HG03045 (cell line): ENCODE results near the gene TAT.
A peak's percentile ranks its signal among the peaks of the same experiment; 100 is the strongest.
"Not testable (repeated sequence)": the region's sequence is repeated elsewhere in the genome, so short reads cannot be mapped to it uniquely, and the experiment has no call there.

Experiments
- ATAC-seq: cut with Tn5 transposase; IDR thresholded peaks from one replicate; pipeline ENCODE4 v1.9.1; 2021; ENCODE audit warnings: mild to moderate bottlenecking, moderate library complexity; ENCODE audit not compliant: unreplicated experiment

Gene TAT

DNA sequence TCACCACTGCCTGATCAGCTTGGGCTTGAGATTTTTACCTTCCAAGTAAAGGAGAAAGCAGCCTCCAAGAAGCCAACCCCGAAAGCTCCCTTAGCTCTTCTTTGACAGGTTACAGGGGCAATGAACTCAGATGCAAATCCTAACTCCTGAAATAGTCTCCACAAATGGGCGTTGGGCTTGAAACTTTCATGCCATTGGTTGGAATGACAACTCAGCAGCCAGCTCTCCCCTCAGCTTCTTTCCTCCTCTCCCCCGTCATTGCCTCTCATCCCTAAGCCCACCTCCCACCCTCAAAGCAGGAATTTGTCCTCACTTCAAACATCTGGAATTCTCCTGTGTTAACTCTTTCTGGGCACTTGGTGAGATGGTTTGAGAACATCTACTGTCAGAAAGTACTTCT is at the start of gene TAT:
TAT (minus strand) TSS at position 122 of the 400 bp plus-strand sequence. CDS start 677 bp downstream, outside the sequence.
- no peak for ATAC-seq

DNA sequence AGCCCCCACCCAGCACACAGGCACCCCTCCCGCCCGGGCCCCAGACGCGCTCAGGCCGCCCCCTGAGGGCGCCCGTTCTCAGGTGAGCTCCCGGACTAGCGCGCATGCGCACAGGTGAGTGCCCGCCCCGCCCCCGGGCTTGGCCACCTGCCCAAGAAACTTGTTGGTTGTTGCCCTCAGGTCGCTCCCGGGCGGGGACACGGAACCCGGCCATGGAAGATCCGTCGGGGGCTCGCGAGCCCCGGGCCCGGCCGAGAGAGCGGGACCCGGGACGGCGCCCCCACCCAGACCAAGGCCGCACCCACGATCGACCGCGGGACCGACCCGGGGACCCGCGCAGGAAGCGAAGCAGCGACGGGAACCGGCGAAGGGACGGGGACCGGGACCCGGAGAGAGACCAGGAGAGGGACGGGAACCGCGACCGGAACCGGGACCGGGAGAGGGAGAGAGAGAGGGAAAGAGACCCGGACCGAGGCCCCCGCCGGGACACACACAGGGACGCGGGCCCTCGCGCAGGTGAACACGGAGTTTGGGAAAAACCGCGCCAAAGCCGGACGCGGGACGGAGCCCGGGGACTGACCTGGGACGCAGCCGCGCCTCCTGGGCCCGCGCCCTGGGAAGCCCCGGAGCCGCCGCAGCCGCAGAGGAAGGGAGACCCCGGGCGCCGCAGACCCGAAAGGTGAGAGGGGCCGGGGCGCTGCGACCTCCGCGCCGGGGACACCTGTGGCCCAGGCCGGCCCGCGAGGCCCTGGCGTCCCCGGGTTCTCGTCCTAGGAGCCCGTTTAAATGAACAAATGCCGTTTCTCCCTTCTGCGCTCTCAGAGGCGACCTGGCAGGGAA is 49.3 kb upstream of the TAT start, which contains the start of gene MARVELD3:
MARVELD3 (plus strand) TSS at position 167 of the 840 bp plus-strand sequence; CDS start at position 213, 46 bp downstream.
- no peak for ATAC-seq

DNA sequence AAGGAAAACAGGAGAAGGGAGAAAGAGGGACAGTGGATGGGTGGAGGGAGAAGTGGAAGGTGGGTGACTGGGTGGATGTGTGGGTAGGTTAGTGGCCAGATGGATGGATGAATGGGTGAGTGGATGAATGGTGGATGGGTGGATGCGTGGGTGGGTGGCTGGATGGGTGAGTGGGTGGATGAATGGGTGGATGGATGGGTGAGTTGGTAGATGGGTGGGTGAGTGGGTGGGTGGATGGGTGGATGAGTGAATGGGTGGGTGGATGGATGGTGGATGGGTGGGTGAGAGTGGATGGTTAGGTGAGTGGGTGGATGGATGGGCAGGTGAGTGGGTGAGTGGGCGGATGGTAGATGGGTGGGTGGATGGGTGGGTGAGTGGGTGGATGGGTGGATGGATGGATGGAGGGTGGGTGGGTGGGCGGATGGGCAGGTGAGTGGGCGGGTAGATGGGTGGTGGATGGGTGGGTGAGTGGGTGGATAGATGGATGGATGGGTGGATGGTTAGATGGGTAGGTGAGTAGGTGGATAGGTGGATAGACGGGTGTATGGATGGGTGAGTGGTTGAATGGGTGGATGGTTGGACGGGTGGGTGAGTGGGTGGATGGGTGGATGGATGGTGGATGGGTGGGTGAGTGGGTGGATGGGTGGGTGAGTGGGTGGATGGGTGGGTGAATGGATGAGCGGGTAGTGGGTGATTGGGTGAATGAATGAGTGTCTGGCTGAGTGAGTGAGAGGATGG is 48.4 kb upstream of the TAT start:
- no peak for ATAC-seq

DNA sequence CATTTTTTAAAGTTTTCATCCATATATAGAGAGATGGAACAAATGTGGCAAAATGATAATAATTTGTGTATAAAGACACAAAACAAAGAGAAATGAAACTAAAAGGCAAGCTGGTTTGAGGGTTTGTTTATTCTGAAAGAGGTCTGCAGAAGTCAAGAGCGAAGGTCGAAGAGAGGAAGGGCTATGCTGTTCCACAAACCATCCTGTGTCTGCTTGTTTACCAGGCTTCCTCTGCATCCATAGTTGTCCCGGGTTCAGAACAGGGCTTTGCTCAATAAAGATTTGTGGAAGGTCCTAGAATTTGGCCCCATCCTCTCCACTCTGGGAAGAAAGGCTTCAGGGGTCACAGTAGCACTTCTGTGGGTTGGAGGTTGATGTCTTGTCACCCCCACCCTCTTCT is 46.7 kb upstream of the TAT start:
- ATAC-seq: no peak

DNA sequence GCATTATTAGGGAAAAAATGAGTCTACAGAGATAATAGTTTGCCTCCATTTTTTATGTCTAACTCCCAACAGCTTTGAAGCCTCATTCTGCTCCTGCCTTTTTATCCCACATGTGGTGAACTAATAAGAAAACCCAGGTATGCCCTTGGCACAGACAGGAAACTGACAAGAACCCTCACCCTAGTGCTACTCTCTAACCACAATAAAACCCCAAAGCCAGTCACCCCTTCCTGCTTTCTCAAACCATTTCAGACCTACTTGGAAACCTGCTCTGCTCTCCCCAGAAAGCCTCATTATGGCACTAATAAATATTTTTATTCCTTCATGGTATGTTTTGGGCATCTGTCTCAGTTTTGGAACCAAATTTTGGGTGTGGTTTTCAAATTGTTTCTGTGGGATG is 45.2 kb upstream of the TAT start:
- no peak for ATAC-seq

DNA sequence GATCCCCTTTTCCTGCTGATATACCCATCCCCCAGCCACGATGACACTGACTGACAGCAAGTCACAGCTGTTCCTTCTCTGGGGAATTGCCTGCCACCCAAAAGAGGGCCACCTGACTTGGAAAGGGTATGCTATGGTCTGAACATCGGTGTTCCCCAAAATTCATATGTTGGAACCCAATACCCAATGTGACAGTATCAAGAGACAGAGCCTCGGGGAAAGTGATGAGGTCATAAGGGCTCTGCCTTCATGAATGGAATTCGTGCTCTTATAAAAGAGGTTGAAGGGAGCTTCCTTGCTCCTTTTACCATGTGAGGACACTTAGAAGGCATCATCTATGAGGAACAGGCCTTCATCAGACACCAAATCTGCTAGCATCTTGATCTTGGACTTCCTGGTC is 41.5 kb upstream of the TAT start:
- ATAC-seq: no peak

DNA sequence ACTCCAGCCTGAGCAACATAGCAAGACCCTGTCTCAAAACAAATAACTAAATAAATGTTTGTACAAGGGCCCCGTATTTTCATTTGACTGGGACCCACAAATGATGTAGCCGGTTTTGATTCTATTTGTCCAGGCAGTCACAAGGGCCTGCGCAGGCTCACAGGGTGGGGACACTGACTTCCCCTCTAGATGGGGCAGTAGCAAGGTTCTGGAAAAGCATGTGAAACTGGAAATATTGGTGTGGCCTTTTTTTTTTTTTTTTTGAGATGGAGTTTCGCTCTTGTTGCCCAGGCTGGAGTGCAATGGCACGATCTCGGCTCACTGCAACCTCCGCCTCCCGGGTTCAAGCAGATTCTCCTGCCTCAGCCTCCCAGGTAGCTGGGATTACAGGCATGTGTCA is 38.1 kb upstream of the TAT start:
- not testable (repeated sequence) for ATAC-seq

DNA sequence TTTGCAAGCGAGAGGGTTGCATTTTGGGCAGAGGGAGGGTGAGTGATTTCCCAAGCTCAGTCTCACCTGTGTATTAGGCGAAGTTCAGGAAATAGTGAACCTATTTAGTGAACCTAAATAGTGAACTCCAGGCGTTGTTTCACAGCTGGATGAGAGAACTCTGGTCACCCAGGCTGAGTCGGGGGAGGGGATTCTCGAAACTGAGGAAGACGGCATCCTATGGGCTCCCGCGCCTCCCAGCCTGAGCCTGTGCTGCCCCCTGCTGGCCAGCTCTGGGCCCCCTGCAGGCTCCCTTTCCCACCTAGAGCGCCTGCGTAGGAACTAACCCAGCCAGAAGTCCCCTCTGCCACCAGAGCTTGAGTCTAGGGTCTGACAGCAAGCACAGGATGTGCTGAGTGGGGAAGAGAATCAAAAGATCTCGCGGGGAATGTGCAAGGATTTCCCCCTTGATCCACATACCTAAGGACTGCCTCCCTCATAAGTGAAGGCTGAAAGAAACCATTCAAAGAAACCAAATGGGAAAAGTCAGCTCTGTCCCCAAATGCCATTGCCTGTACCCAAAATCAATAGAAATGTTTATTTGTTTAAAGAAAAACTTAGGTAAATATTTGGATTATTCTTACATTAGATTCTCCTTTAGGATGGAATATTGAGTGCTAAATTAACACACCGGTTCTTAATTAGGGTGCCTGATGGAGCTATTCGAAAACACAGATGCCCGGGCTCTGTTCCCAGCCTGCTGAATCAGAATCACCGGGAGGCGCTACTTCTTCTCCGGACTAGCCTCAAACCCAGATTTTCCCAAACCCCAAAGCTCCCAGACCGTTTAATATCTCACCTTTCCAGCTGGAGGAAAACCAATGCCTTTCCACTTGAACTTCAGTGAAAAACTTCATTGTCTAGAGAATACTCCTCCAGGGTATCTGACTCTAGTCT is 34.3 kb upstream of the TAT start:
- peak; percentile 44 for ATAC-seq

DNA sequence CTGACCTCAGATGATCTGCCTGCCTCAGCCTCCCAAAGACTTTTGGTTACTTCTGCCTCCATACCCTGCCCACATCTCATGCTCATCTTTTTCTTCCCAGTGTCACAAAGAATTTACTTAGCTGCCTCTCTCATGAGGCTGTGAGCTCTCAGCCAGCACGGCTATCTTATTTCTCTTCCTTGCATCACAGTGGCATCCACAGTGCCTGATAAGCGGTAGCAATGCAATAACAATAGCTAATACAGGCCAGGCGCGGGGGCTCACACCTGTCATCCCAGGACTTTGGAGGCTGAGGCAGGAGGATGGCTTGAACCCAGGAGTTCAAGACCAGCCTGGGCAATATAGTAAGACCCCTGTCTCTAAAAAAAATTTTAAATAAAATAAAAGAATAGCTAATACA is 33.6 kb upstream of the TAT start:
- ATAC-seq: no peak

DNA sequence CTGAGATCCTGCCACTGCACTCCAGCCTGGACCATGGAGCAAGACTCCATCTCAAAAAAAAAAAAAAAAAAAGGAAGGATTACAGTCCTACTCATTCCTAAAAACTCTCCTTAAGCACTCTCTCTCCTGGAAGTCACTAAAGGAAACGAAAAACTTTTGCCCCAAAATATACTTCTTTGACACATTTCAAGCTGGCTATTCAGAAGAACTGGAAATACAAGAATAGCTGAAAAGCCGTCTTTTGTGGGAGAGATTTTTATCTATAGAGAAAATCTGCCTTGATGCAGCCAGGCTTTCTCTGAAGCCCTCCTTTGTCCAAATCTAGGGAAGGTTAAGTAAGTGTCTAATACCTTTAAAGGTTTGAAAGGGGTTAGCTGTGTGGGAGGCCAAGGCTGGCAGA is 32.2 kb upstream of the TAT start:
- no peak for ATAC-seq

DNA sequence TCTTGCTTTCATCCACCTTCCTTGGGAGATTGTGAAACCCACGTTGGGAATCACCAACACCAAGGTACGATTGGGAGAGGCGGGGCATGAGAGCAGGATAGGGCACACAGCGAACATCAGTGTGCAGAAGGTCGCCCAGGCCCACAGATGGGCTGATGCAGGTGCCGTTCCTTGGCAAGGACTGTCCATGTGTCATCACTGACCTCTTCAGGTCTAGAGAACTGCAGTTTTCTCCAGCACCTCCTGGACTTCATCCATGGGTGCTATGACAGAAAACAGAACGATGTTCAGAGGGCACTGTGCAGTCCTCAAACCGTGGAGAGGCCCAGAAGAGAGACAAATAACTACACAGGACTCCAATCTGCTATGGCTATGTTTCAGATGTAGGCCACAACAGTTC is 23.9 kb upstream of the TAT start:
- no peak for ATAC-seq

DNA sequence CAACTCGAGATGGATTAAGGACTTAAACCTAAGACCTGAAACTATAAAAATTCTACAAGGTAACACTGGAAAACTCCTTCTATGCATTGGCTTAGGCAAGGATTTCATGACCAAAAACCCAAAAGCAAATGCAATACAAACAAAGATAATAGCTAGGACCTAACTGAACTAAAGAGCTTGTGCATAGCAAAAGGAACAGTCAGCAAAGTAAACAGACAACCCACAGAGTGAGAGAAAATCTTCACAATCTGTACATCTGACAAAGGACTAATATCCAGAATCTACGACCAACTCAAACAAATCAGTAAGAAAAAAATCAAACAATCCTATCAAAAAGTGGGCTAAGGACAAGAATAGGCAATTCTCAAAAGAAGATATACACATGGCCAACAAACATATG is 21.5 kb upstream of the TAT start:
- not testable (repeated sequence) for ATAC-seq

DNA sequence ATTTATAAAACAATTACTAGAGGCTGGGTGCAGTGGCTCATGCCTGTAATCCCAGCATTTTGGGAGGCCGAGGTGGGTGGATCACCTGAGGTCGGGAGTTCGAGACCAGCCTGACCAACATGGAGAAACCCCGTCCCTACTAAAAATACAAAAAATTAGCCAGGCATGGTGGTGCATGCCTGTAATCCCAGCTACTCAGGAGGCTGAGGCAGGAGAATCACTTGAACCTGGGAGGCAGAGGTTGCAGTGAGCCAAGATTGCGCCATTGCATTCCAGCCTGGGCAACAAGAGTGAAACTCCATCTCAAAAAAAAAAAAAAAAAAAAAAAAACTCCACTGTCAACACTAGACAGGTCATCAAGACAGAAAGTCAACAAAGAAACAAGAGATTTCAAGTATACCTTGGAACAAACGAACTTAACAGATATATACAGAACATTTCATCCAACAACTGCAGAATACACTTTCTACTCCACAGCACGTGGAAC is 18.5 kb upstream of the TAT start:
- ATAC-seq: not testable (repeated sequence)

DNA sequence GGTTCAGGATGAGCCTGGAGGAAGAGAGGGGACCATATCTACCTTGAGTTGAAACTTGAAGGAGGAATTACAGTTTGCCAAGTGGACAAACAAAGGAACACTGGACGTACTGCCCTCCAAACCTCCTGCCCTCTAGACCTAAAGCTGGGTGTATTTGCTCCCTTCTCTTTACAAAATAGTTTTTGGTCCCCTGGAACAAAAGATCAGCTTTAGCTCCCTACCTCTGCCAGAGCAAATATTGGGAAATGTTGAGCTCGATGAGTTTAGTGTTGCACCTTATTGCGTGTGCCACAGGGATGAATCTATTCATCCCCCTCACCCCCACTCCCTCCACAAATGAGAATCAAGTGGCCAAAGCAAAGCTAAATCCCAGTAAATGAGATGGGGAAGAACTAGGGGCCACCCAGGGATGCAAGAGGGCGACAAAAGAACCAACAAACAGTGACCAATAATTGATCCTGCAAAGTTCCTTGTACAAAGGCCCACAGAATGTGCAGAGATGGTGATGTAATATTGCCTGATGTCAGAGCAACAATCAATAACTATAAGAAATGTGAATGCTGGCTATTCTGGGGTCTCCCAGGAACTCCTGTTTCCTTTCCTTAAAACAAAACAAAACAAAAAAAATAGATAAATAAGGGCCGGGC is 17.2 kb upstream of the TAT start:
- ATAC-seq: no peak

DNA sequence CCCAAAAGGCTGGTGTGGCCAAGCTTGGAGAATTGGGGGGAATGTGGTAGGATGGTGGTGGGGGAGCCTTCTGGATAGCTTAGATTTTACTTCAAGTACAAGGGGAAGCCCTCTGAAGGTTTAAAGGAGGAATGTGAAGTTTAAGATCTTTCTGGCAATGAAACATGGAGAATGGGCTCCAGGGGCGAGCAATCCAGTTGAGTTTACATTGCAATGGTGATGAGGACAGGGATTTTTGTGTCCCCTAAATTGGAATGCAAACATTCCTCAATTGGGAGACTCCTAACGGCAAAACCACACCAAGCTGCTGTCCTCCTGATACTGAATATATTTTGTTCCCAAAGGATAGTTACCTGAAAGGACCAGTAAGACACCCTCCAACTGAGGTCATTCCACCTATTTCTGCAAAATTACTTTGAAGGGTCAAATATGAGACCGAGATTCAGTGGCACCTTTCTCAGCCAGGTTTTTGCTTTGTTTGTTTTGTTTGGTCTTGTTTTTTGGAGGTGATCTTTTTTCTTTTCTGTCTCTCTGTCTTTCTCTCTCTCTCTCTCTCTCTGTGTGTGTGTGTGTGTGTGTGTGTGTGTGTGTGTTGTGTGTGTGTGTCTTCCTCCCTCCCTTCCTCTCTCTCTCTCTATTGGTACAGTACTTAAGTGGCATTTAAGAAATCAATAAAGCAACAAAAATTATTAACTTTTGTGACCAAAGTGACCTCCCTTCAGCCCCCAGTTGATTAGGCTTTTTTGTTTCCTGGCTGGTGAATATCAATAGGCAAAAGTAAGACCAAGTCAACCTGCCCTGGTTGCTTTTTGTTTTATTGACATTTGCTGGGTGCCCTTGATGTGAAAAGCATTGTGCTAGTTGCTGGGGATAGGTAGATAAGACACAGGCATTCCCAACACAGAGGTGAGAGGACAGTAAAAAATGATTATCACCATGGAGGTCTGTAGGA is 16.4 kb upstream of the TAT start:
- no peak for ATAC-seq

DNA sequence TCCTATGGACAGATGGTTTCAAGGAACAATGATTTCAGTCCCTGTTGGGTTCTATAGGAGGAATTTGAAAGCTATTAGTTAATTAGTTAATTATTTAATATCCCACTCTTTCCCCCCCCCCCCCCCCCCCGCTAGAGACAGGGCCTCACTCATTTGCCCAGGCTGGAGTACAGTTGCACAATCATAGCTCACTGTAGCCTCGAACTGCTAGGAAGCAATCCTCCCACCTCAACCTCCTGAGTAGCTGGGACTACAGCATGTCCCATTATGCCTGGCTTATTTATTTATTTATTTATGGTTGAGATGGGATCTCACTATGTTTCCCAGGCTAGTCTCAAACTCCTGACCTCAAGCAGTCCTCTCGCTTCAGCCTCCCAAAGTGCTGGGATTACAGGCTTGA is 15.0 kb upstream of the TAT start:
- ATAC-seq: no peak

DNA sequence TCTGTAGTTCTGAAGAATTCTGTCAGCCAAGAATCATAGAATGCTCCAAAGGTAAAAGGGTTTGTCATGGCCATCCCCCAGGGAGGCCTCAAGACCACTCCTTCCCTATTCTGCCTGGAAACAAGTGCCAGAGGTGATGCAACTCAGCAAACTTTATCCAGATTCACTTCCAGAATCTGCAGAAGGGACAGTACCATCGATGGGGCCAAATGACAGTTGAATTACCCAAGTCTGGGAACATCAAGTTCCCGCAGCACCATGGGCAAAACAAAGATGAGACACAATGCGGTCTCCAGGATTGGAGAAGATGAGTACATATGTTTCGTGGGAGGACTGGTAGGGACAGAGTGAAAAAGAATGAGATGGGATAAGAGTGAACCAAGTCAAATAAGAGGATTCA is 13.7 kb upstream of the TAT start:
- no peak for ATAC-seq

DNA sequence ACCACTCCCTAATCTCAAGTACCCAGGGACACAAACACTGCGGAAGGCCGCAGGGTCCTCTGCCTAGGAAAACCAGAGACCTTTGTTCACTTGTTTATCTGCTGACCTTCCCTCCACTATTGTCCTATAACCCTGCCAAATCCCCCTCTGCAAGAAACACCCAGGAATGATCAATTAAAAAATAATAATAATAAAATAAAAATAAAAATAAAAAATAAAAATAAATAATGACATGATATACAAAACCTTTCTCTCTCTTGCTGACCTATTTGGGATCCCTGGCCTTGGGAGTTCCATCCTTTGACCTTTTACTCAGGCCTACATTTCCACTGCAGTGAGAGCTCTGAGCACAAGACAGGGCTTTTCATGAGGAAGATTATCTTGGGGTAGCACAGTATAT is 13.2 kb upstream of the TAT start:
- ATAC-seq: not testable (repeated sequence)

DNA sequence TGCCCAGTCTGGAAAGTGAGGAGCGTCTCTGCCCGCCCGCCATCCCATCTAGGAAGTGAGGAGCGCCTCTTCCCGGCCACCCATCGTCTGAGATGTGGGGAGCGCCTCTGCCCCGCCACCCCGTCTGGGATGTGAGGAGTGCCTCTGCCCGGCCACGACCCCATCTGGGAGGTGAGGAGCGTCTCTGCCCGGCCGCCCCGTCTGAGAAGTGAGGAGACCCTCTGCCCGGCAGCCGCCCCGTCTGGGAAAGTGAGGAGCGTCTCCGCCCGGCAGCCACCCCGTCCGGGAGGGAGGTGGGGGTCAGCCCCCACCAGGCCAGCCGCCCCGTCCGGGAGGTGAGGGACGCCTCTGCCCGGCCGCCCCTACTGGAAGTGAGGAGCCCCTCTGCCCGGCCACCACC is 12.4 kb upstream of the TAT start:
- ATAC-seq: not testable (repeated sequence)
